ENCODE data around the gene CHD9NB. TPM values are rescaled to one million over a fixed set of nuclear protein-coding genes. Genes with fewer than 3 reads are reported as not detected.

CHD9NB gene
- total and polyA plus RNA-seq, 10 of the 15 experiments (the other 5 are each of a cell fraction or from before 2014, with no cell fraction given) = 0.14 to 1.6 (median 0.73) TPM

DNA sequence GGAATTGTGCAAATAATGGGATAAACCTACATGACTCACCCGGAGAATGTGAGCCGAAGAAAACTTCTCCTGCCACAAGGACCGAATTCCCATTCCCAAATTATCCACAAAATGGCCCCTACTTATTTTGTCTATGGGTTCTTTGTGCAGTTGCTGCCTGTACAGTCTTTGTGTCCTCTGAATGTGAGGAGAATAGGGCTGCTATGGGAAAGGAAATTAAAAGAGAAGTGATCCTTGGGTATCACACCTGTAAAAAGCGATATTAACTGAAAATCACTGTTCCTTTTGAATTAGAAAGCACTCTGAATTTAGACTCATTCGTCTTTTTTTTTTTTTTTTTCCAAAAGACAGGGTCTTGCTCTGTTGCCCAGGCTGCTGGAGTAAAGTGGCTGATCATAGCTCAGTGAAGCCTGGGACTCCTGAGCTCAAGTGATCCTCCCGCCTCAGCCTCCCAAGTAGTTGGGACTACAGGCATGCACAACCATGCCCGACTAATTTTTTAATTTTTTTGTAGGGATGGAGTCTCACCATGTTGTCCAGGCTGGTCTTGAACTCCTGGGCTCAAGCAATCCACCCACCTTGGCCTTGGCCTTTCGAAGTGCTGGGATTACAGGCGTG, 47.5 kb upstream of the CHD9NB start (continued):
- TF ChIP-seq ZBTB40 (IDR thresholded peaks at IDR 0.05; ENCODE audit: borderline replicate concordance) (no peak), ZNF384 (IDR thresholded peaks at IDR 0.05; ENCODE audit: borderline replicate concordance, low read depth, low read length) (peak; percentile 33; the same call in 1 of the 2 replicates), SRF (IDR thresholded peaks at IDR 0.05; ENCODE audit: low read depth in 2 of 2, low read length in 2 of 2) (no peak), ATF3 (IDR thresholded peaks at IDR 0.05; ENCODE audit: borderline replicate concordance, extremely low read depth, low read depth, low read length) (no peak), CHD2 (IDR thresholded peaks at IDR 0.05; ENCODE audit: borderline replicate concordance, low read depth, low read length) (no peak), PAX5 (IDR thresholded peaks at IDR 0.05; ENCODE audit: borderline replicate concordance, low read depth, low read length) (no peak), EZH2 (IDR thresholded peaks at IDR 0.05; ENCODE audit: borderline replicate concordance, control insufficient read depth, low read depth, low read length) (no peak), PAX8 (IDR thresholded peaks at IDR 0.05) (no peak), RFX5 (IDR thresholded peaks at IDR 0.05; ENCODE audit: low read depth, low read length) (no peak), SUZ12 (IDR thresholded peaks at IDR 0.05; ENCODE audit: unreplicated experiment) (no peak), JUNB (IDR thresholded peaks at IDR 0.05) (no peak), SREBF2 (IDR thresholded peaks at IDR 0.05; ENCODE audit: low read length) (no peak), BACH1 (IDR thresholded peaks at IDR 0.05; ENCODE audit: borderline replicate concordance) (no peak), HSF1 (IDR thresholded peaks at IDR 0.05; ENCODE audit: low read depth, low read length) (no peak)
- TF ChIP-seq, protein P1, sequence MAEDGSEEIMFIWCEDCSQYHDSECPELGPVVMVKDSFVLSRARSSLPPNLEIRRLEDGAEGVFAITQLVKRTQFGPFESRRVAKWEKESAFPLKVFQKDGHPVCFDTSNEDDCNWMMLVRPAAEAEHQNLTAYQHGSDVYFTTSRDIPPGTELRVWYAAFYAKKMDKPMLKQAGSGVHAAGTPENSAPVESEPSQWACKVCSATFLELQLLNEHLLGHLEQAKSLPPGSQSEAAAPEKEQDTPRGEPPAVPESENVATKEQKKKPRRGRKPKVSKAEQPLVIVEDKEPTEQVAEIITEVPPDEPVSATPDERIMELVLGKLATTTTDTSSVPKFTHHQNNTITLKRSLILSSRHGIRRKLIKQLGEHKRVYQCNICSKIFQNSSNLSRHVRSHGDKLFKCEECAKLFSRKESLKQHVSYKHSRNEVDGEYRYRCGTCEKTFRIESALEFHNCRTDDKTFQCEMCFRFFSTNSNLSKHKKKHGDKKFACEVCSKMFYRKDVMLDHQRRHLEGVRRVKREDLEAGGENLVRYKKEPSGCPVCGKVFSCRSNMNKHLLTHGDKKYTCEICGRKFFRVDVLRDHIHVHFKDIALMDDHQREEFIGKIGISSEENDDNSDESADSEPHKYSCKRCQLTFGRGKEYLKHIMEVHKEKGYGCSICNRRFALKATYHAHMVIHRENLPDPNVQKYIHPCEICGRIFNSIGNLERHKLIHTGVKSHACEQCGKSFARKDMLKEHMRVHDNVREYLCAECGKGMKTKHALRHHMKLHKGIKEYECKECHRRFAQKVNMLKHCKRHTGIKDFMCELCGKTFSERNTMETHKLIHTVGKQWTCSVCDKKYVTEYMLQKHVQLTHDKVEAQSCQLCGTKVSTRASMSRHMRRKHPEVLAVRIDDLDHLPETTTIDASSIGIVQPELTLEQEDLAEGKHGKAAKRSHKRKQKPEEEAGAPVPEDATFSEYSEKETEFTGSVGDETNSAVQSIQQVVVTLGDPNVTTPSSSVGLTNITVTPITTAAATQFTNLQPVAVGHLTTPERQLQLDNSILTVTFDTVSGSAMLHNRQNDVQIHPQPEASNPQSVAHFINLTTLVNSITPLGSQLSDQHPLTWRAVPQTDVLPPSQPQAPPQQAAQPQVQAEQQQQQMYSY (CRISPR knock-in tag; IDR thresholded peaks at IDR 0.05) = 0 out of 2 replicates have a peak, but pooled peaks have one; percentile 22
- TF ChIP-seq, protein P2, sequence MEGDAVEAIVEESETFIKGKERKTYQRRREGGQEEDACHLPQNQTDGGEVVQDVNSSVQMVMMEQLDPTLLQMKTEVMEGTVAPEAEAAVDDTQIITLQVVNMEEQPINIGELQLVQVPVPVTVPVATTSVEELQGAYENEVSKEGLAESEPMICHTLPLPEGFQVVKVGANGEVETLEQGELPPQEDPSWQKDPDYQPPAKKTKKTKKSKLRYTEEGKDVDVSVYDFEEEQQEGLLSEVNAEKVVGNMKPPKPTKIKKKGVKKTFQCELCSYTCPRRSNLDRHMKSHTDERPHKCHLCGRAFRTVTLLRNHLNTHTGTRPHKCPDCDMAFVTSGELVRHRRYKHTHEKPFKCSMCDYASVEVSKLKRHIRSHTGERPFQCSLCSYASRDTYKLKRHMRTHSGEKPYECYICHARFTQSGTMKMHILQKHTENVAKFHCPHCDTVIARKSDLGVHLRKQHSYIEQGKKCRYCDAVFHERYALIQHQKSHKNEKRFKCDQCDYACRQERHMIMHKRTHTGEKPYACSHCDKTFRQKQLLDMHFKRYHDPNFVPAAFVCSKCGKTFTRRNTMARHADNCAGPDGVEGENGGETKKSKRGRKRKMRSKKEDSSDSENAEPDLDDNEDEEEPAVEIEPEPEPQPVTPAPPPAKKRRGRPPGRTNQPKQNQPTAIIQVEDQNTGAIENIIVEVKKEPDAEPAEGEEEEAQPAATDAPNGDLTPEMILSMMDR (IDR thresholded peaks at IDR 0.05 in 2 of 3, conservative IDR thresholded peaks at IDR 0.05 in 1 of 3; ENCODE audit: control insufficient read depth in 2 of 3, extremely low read depth in 1 of 3, insufficient read depth in 1 of 3, low read depth in 3 of 3, low read length in 3 of 3) = no peak

All from GM12878 (cell line).